ENCODE results near the gene SH3PXD2A.

SH3PXD2A gene

GRCh38 chr10:103811463-103811862 lies 43.9 kb downstream of the SH3PXD2A start:
- no peak for DNase-seq (ENCODE audit: low spot score)

DNA sequence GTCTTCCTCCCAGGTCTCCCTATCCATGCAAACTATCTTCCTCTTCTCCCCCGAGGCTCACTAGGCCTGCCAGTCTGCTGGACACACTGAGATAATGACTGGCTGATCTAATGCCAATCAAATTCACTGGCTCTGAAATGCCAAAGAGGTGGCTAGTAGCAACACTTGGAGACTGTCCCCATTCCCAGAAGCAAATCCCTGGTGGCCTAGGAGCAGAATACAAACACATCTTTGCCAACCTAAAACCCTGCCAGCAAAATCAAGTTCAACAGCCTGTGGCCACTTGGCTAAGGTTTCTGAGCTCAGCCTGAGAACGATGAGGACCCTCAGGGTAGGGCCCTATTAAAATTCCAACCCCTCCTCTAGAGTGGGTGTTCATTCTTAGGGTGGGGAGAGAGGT lies 46.6 kb downstream of the SH3PXD2A start:
- DNase-seq (ENCODE audit: low spot score), result no peak

- DNase-seq (ENCODE audit: low spot score), result no peak
Observed at GRCh38 chr10:103807996-103808395, 47.4 kb downstream of the SH3PXD2A start.

GRCh38 chr10:103806395-103807187 lies 48.8 kb downstream of the SH3PXD2A start:
- no peak for DNase-seq (ENCODE audit: low spot score)

GRCh38 chr10:103805781-103806180 lies 49.6 kb downstream of the SH3PXD2A start:
- no peak for DNase-seq (ENCODE audit: low spot score)

DNA sequence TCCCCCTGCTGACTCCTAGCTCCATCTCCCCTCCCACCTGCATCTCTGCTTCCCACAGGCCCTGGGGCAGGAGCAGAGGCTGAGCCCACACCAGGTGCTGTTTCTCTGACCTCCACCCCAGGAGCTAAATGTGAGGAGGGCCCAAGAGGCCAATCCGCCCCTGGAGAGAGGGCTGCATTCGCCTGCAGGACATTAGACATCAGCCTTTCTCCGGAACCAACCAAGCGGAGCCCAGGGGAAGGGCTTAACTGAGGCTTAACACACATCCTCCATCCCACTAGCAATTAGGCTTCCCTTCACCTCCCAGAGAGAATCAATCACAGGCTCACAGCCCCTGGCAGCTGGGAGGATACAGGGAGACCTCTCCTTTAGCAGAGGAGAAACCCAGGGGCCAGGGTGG lies 50.5 kb downstream of the SH3PXD2A start:
- DNase-seq (ENCODE audit: low spot score), result no peak

DNA sequence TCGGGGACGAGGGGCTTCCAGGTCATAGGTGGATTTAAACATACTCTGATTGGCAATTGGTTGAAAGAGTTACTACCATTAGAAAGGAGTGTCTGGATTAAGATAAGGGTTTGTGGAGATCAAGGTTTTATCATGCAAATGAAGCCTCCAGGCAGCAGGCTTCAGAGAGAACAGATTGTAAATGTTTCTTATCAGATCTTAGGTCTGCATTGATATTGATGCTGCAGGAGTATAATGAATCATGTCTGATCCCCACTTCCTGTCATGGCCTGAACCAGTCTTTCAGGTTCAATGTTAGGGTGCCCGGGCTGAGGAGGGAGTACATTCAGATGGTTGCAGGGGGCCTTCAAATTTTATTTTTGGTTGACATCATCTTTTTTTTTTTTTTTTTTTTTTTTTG lies 51.4 kb downstream of the SH3PXD2A start:
- no peak for DNase-seq (ENCODE audit: low spot score)

- DNase-seq (ENCODE audit: low spot score), result no peak
Observed at GRCh38 chr10:103802637-103803353, 52.6 kb downstream of the SH3PXD2A start.

- no peak for DNase-seq (ENCODE audit: low spot score)
Observed at GRCh38 chr10:103802081-103802480, 53.3 kb downstream of the SH3PXD2A start.

DNA sequence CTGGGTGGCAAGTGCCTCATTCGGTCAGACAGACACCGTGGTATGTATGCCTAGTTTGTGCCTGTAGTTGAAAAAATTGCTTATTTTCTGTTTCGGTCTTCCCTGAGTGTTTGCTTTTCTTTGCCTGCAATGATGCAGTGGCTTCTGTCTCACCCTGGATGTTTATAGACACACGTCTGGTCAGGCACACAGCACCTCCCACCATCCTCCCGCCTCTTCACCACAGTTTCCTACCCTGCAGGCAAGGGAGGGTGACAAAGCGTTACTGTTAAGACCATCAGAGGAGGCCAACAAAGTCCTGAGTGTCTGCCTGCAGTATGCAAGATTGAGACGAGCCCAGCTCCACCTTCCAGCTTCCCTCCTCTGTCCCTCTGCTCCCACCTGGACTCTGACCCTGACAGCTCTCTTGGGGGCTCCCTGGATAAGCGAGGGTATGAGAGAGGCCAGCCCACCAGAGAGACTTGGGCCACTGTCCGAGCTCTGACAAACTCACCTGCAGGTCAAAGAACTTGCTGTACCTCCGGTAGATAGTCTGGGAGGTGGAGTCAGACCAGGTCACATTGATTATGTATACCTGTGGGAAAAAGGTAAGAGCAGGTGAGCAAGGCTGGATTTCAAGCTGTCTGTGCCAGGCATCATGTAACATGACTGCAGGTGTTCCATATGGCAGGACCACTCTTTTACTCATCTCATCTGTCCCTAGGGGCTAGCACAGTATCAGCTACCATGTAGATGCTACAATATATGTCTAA lies 54.4 kb downstream of the SH3PXD2A start:
- no peak for DNase-seq (ENCODE audit: low spot score)

DNA sequence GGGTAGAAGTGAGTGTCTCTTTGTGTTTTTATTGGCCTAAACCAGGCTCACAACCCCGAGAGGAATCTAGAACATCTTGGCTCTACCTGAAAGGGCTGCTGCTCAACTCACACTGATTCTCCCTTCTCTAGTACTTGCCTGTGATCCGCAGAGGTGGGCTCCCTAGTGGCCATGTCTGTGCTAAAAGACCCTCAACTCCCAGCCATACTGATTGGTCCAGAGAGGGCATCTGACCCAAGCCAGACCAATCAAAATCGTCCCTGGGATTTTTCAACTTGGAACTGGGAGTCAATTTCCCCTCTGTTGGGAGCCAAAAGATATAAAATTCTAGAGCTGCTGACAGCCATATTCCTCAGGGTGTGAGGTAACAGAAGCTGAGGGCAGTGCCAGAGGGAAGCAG lies 55.3 kb downstream of the SH3PXD2A start:
- DNase-seq (ENCODE audit: low spot score), result no peak

DNA sequence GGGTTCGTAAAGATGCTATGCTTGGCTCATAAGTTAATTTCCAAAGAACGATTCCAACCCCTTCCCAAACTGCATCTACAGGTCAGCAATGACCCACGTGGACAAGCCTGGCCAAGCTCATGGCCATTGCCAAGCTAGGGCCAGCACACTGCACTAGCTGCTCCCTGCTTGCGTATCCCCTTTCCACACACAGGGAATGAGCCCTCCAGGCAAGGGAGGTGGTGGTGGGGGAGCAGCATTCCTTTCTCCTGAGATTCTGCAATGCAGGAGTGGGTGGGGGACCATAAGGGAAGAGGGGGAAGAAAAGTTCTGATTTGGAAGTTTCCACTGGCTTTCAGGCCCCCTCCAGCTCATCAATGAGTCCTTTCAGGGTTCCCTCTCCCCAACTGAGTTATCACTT lies 56.0 kb downstream of the SH3PXD2A start:
- no peak for DNase-seq (ENCODE audit: low spot score)

GRCh38 chr10:103798511-103798910 lies 56.9 kb downstream of the SH3PXD2A start:
- DNase-seq (ENCODE audit: low spot score), result no peak

GRCh38 chr10:103797857-103798256 lies 57.5 kb downstream of the SH3PXD2A start:
- no peak for DNase-seq (ENCODE audit: low spot score)

GRCh38 chr10:103795634-103796270 lies 59.6 kb downstream of the SH3PXD2A start:
- DNase-seq (ENCODE audit: low spot score), result no peak

- DNase-seq (ENCODE audit: low spot score), result no peak
Observed at GRCh38 chr10:103794996-103795395, 60.4 kb downstream of the SH3PXD2A start.

DNA sequence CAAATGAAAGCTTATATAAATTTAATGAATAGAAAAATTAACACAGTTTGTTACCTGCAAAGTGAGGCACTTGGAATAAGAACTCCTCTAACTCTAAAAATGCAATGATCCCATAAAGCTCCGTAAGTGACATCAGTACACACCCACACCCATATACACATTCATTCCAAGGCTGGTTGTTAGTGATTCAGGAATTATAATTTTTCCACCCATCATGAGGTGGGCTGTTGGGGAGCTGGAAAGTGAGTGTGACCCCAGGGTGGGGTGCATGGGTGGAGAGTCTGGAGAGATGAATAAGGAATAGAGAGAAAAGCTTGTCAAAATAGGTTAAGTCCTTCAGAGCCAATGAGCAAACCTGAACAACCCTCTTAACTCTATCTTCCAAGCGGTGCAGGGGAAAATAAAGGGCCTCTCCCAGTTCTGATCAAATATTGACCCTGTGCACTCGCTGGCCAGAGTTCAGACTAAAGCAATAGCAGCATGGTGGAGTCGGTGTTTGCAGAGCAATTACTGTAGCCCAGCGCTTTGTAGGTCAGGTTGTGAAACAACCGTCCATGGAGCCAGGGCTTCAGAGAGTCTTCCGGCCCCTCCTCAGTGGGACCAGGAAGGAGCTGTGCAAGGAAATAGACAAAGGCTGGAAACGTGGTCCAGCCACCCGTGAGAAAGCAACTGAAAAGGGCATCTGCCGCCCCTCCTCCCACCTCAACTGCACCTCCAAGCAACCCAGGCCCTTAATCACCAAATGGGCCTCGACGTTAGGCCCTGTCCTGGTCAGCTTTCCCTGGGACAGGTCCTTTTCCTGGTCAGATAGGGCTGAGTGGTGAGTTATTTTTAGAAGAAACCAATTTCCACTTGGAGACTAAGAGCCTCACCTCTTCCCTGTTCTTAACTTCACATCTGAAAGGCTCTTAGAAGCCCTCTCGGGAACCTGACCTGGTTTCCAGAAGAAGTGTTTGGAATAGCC lies 61.2 kb downstream of the SH3PXD2A start:
- DNase-seq (ENCODE audit: low spot score), result peak; percentile 90

DNA sequence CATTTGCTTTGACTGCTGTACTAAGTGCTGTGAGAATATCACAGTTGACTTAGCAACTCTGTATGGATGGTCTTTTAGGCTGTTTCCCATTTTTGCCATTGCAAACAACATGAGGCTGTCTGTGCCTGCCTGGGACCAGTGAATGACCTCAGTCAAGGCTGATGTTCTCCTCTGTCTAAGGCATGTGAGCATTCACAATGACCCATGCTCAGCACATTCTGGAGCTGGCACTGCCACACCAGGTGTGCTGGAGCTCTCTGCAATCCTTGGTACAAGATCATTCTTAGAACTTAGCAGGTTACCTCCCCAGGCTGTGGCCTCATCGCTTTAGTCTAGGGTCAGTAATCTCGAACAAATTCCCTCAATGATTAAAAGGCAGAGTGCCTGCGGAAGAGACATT lies 61.9 kb downstream of the SH3PXD2A start:
- peak; percentile 34 for DNase-seq (ENCODE audit: low spot score)

DNA sequence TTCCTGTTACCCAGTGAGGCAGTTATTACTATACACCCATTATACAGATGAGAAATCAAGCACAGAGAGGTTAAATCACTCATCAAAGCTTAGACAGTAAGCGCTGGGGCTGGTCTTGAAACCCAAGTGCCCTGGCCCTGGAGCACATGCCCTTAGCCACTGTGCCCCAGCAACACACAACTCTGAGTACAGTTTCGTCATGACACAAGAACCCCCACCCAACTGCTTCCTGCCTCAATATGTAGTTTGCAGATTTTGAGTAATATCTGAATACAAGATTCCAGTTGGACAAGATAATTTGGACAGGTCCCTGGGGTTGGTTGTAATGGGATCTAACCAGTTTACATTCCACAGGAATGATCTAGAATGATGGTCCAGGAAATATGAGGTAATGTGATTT lies 62.8 kb downstream of the SH3PXD2A start:
- DNase-seq (ENCODE audit: low spot score), result no peak

DNA sequence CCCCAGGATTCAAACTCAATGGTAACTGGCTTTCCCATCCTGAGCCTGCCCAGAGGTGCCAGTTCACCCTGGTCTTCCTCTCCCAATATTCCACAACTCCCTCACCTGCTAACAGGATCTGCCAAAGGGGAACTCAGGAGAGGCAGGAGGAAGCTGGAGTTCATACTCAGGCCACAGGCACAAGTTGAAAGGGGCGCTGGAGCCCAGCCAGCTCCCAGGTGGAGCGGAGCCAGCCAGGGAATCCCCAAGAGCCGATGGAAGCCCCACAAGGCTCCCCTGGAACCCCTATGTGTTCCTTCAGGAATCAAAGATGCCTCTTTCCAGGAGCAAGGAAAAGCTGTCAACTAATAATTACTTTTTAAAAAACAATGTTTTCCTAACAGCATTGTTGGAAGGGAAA lies 63.5 kb downstream of the SH3PXD2A start:
- no peak for DNase-seq (ENCODE audit: low spot score)

DNA sequence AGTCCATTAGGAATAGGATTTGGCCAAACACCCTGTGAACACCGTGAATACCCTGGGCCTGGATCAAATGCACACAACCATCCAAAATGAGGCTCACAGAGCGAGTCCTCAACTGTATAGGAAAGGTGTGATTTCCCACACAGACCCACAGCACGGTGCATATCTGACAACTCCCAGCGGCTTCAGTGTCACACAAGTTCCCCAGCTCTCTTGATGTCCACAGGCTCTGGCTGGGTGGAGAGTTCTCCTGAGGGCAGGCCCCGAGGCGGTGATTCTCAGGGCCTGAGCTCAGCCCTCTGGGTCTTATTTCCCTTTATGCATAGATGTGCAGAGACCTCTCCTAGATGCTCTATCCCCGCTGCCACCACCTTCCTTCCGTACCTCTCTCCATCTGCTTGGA lies 64.1 kb downstream of the SH3PXD2A start:
- DNase-seq (ENCODE audit: low spot score), result no peak

All from HuH-7.5 (cell line).